COLO668 (cell line): ENCODE results near the gene VAPA.
"Not testable (repeated sequence)": the region's sequence is repeated elsewhere in the genome, so short reads cannot be mapped to it uniquely, and the experiment has no call there.

Experiments used
- DNase-seq: peaks from one replicate; lab custom pipeline; 2025; ENCODE audit not compliant: unreplicated experiment; lab: John Stamatoyannopoulos, UW

The VAPA gene

GRCh38 chr18:9912285-9912684, 1.5 kb upstream of the VAPA start:
- not testable (repeated sequence) for DNase-seq

GRCh38 chr18:9913151-9913525, 678 bp upstream of the VAPA start:
- no peak for DNase-seq

- no peak for DNase-seq
Observed at GRCh38 chr18:9914334-9914583, 443 bp downstream of the VAPA start.

- peak; percentile 82 for DNase-seq
Observed at GRCh38 chr18:9914584-9915290, 921 bp downstream of the VAPA start.

- DNase-seq = no peak
Observed at GRCh38 chr18:9915291-9916076, 1.7 kb downstream of the VAPA start.

- no peak for DNase-seq
Observed at GRCh38 chr18:9916077-9916639, 2.3 kb downstream of the VAPA start.

GRCh38 chr18:9916808-9917207, 3.0 kb downstream of the VAPA start:
- DNase-seq = no peak

GRCh38 chr18:9918016-9918680, 4.3 kb downstream of the VAPA start:
- no peak for DNase-seq

GRCh38 chr18:9919564-9920232, 5.9 kb downstream of the VAPA start:
- DNase-seq = no peak

GRCh38 chr18:9922592-9923311, 8.9 kb downstream of the VAPA start:
- no peak for DNase-seq

- no peak for DNase-seq
Observed at GRCh38 chr18:9924371-9924943, 10.6 kb downstream of the VAPA start.

- DNase-seq = no peak
Observed at GRCh38 chr18:9925369-9925768, 11.6 kb downstream of the VAPA start.

- no peak for DNase-seq
Observed at GRCh38 chr18:9925795-9926194, 12.0 kb downstream of the VAPA start.

- DNase-seq = no peak
Observed at GRCh38 chr18:9926223-9926894, 12.5 kb downstream of the VAPA start.

- DNase-seq = no peak
Observed at GRCh38 chr18:9926977-9927376, 13.2 kb downstream of the VAPA start.

- DNase-seq = no peak
Observed at GRCh38 chr18:9927392-9928063, 13.7 kb downstream of the VAPA start.

- DNase-seq = no peak
Observed at GRCh38 chr18:9928646-9929259, 14.9 kb downstream of the VAPA start.

- no peak for DNase-seq
Observed at GRCh38 chr18:9930299-9930884, 16.6 kb downstream of the VAPA start.

GRCh38 chr18:9931146-9931545, 17.3 kb downstream of the VAPA start:
- DNase-seq = no peak
